OCI-LY7 (cell line): Measurements from ENCODE around the gene SERINC5. TPM values are rescaled to one million over a fixed set of nuclear protein-coding genes. Genes with fewer than 3 reads are reported as not detected.
A peak's percentile ranks its signal among the peaks of the same experiment; 100 is the strongest.
"Not testable (repeated sequence)": the region's sequence is repeated elsewhere in the genome, so short reads cannot be mapped to it uniquely, and the experiment has no call there.

Experiments used
- BruUV-seq: library from RNA; stranded (reverse); fragments of 400-500 nt; replicated peaks from 2 replicates; lab custom pipeline; 2021; lab: Mats Ljungman, UMichigan
- CTCF ChIA-PET: fragments of 300-600 bp; sonication (Branson Sonifier 250); formaldehyde crosslinking; loops from one replicate; lab custom pipeline; 2022; ENCODE audit warnings: antibody characterized with exemption; ENCODE audit not compliant: unreplicated experiment; lab: Charles Lee
- POLR2A ChIA-PET: fragments of 300-600 bp; sonication (Branson Sonifier 250); formaldehyde crosslinking; loops from one replicate; lab custom pipeline; 2022; ENCODE audit warnings: antibody characterized with exemption; lab: Charles Lee
- DNase-seq: peaks from one replicate; pipeline ENCODE4 v3.0.0-alpha.2; 2015; ENCODE audit warnings: low spot score
- H2AFZ ChIP-seq: fragments of 200-600 bp; sonication (generic), shearing (Covaris generic); 2 replicates; pipeline ENCODE4 v1.6.1; 2014; ENCODE audit warnings: mild to moderate bottlenecking, antibody characterized with exemption, low read length, moderate library complexity
- H3K27ac ChIP-seq: fragments of 200-600 bp; sonication (generic); 2 replicates; pipeline ENCODE4 v1.5.1; 2014; ENCODE audit warnings: mixed run types, low read depth, mild to moderate bottlenecking, moderate library complexity, low read length, inconsistent platforms; ENCODE audit not compliant: poor library complexity, severe bottlenecking
- H3K36me3 ChIP-seq: fragments of 200-600 bp; sonication (generic); 2 replicates; pipeline ENCODE4 v1.6.1; 2014; ENCODE audit warnings: mild to moderate bottlenecking, antibody characterized with exemption, low read length, moderate library complexity, mixed read lengths; ENCODE audit not compliant: insufficient read depth
- H3K4me1 ChIP-seq: fragments of 200-600 bp; sonication (generic); 2 replicates; pipeline ENCODE4 v1.5.1; 2014; ENCODE audit warnings: mild to moderate bottlenecking, low read length; ENCODE audit not compliant: insufficient read depth, poor library complexity, severe bottlenecking
- H3K4me2 ChIP-seq: fragments of 200-600 bp; sonication (generic); 2 replicates; pipeline ENCODE4 v1.6.1; 2014; ENCODE audit warnings: mild to moderate bottlenecking, low read length
- H3K4me3 ChIP-seq: fragments of 200-600 bp; sonication (generic); 2 replicates; pipeline ENCODE4 v1.5.1; 2014; ENCODE audit warnings: mild to moderate bottlenecking, low read depth, low read length; ENCODE audit not compliant: poor library complexity, severe bottlenecking
- H3K79me2 ChIP-seq: fragments of 200-600 bp; sonication (generic); 2 replicates; pipeline ENCODE4 v1.6.1; 2016; ENCODE audit warnings: low read depth, mild to moderate bottlenecking, low read length, moderate library complexity, mixed read lengths; ENCODE audit not compliant: insufficient read depth
- H3K9me2 ChIP-seq: fragments of 200-600 bp; sonication (generic); 2 replicates; pipeline ENCODE4 v1.6.1; 2016; ENCODE audit warnings: mild to moderate bottlenecking, low read length, mixed read lengths; ENCODE audit not compliant: insufficient read depth
- H3K9me3 ChIP-seq: fragments of 200-600 bp; sonication (generic); 2 replicates; pipeline ENCODE4 v1.6.1; 2014; ENCODE audit warnings: mild to moderate bottlenecking, mixed run types, low read length, mixed read lengths
- H4K20me1 ChIP-seq: fragments of 200-600 bp; sonication (generic); 2 replicates; pipeline ENCODE4 v1.6.1; 2014; ENCODE audit warnings: mild to moderate bottlenecking, antibody characterized with exemption, low read length, moderate library complexity, mixed read lengths; ENCODE audit not compliant: insufficient read depth
- CTCF ChIP-seq: fragments of 200-600 bp; sonication (generic); conservative IDR thresholded peaks from 2 replicates; pipeline ENCODE4 v1.5.1; 2014; ENCODE audit warnings: mild to moderate bottlenecking, antibody characterized with exemption, low read length, moderate library complexity, mixed read lengths
- EZH2phosphoT487 ChIP-seq: fragments of 200-600 bp; sonication (generic); IDR thresholded peaks from 2 replicates; pipeline ENCODE4 v1.6.1; 2018; ENCODE audit warnings: low read depth, borderline replicate concordance, mild to moderate bottlenecking, mixed run types, antibody characterized with exemption, low read length, moderate library complexity, mixed read lengths
- intact Hi-C: fragments of 100-400 bp; cut with micrococcal nuclease; formaldehyde crosslinking; loops from one replicate; pipeline ENCODE4 v1.10.0; 2022; ENCODE audit not compliant: unreplicated experiment
- total RNA-seq, 2 experiments: library from RNA; depleted of rRNA in 1 of 2; stranded (reverse); fragments of >200 nt in 1 of 2; shearing (Covaris generic) in 1 of 2; gene quantifications; 2 replicates each; pipeline ENCODE4 v1.2.3, GENCODE V29; 2014 to 2022

SERINC5 gene
- total RNA-seq, 2 experiments from 2014 or later = 31.2 to 87.9 TPM

DNA sequence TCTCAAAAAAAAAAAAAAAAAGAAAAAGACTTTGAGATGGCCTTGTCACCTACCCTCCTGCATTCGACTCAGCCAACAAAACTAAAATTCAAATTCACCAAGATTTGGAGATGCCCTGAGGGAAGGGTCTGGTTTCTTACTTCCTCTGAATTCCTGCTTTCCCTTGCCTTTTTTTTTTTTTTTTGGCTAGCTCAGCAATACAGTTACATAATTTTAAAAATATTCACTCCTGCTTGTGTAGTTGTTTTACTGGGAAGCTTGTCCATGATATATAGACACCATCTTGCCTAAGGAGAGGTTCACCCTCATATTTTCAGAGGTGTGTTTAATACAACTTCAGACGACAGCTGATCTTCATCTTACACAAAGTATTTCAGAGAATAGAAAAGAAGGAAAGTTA is 21.3 kb upstream of the SERINC5 start:
- H3K79me2 ChIP-seq = no peaks in the 10 kb centered on the region
- ChIA-PET POLR2A (interaction anchor here (0.6 to 1.6 kb wide), 5 partner anchors 135 to 1145 kb away, joined by 3 to 5 read pairs (median 4); no protein-coding TSS in a partner anchor), CTCF (interaction anchor here (0.6 kb wide), 1 partner anchor 69 kb away, joined by 3 read pairs; no protein-coding TSS in a partner anchor)
- no peak overlapping the region for H2AFZ ChIP-seq
- intact Hi-C loops = no loop called here
- BruUV-seq = no TSS peak
- H3K36me3 ChIP-seq = no peaks in the 10 kb centered on the region
- DNase-seq = no peak
- H3K4me3 ChIP-seq = no peak overlapping the region
- no peak overlapping the region for H3K27ac ChIP-seq
- H4K20me1 ChIP-seq = no peaks in the 10 kb centered on the region
- no peak overlapping the region for H3K4me2 ChIP-seq
- H3K9me2 ChIP-seq = no peaks in the 10 kb centered on the region
- no peaks in the 10 kb centered on the region for H3K4me1 ChIP-seq
- no peaks in the 10 kb centered on the region for H3K9me3 ChIP-seq
- no peak for TF ChIP-seq CTCF
- no peak for TF ChIP-seq EZH2phosphoT487

GRCh38 chr5:80276186-80276585 is 20.3 kb upstream of the SERINC5 start:
- H2AFZ ChIP-seq = no peak overlapping the region
- no peaks in the 10 kb centered on the region for H3K9me2 ChIP-seq
- H3K27ac ChIP-seq = no peak overlapping the region
- H3K4me1 ChIP-seq = no peaks in the 10 kb centered on the region
- ChIA-PET CTCF (no interaction called here), POLR2A (interaction anchor here (0.5 to 1.6 kb wide), 2 partner anchors 141 to 185 kb away, joined by 3 to 5 read pairs; no protein-coding TSS in a partner anchor)
- DNase-seq = no peak
- H3K36me3 ChIP-seq = no peaks in the 10 kb centered on the region
- TF ChIP-seq EZH2phosphoT487 (no peak), CTCF (no peak)
- no TSS peak for BruUV-seq
- no peaks in the 10 kb centered on the region for H3K79me2 ChIP-seq
- H4K20me1 ChIP-seq = no peaks in the 10 kb centered on the region
- no peaks in the 10 kb centered on the region for H3K9me3 ChIP-seq
- no peak overlapping the region for H3K4me2 ChIP-seq
- H3K4me3 ChIP-seq = no peak overlapping the region
- intact Hi-C loops = no loop called here

GRCh38 chr5:80275347-80275746 is 19.5 kb upstream of the SERINC5 start:
- H3K9me2 ChIP-seq = no peaks in the 10 kb centered on the region
- no peaks in the 10 kb centered on the region for H4K20me1 ChIP-seq
- peak; percentile 70 for DNase-seq
- no peak overlapping the region for H3K27ac ChIP-seq
- no peak overlapping the region for H3K4me2 ChIP-seq
- no peaks in the 10 kb centered on the region for H3K9me3 ChIP-seq
- intact Hi-C loops = loop anchor here (1.0 kb wide), 2 partner anchors 138 to 184 kb away; no protein-coding TSS in a partner anchor
- TF ChIP-seq EZH2phosphoT487 = no peak
- peak; percentile 92 for TF ChIP-seq CTCF
- peak overlapping the region; percentile 10; the same call in 1 of the 2 replicates for H2AFZ ChIP-seq
- POLR2A ChIA-PET = interaction anchor here (0.7 to 1.6 kb wide), 5 partner anchors 11 to 140 kb away, joined by 3 to 4 read pairs (median 3); no protein-coding TSS in a partner anchor
- H3K4me1 ChIP-seq = peaks cover 4% of the 10 kb centered on the region
- no TSS peak for BruUV-seq
- CTCF ChIA-PET = interaction anchor here (0.6 to 1.3 kb wide), 2 partner anchors 183 to 186 kb away, joined by 3 to 6 read pairs; no protein-coding TSS in a partner anchor
- no peaks in the 10 kb centered on the region for H3K79me2 ChIP-seq
- H3K4me3 ChIP-seq = no peak overlapping the region
- no peaks in the 10 kb centered on the region for H3K36me3 ChIP-seq

DNA sequence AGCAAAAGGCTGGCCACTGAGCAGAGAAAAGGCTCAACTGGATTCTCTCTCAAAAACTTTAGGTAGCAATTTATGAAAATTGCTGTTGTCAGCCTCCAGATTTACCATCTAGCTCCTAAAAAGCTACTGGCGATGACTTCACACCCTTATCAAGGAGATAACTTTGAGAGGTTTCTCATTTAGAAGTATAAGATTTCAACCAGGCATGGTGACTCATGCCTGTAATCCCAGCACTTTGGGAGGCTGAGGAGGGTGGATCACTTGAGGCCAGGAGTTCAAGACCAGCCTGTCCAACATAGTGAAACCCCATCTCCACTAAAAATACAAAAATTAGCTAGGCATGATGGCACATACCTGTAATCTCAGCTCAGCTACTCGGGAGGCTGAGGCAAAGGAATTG is 14.7 kb upstream of the SERINC5 start:
- H3K9me3 ChIP-seq, DNase-seq, H3K79me2 ChIP-seq, BruUV-seq, CTCF ChIA-PET, H3K27ac ChIP-seq, intact Hi-C loops, H3K36me3 ChIP-seq, H3K9me2 ChIP-seq, H4K20me1 ChIP-seq, H3K4me3 ChIP-seq: not testable (repeated sequence)
- POLR2A ChIA-PET = interaction anchor here (1.0 to 2.8 kb wide), 3 partner anchors 15 to 83 kb away, joined by 3 to 15 read pairs (median 3); partner anchors contain the start of gene SERINC5
- Histone ChIP-seq H3K4me1 (peaks cover 21% of the 10 kb centered on the region), H3K4me2 (peak overlapping the region; percentile 35), H2AFZ (peak overlapping the region; percentile 84)
